Activated T-cell treated with anti-CD3 and anti-CD28 coated beads, Interleukin-2, amount 50 U/mL, for 24 hours (primary cell): ENCODE measurements around the gene WNT3.
"Not testable (repeated sequence)": the region's sequence is repeated elsewhere in the genome, so short reads cannot be mapped to it uniquely, and the experiment has no call there.

Experiments used
- DNase-seq: peaks from one replicate; pipeline ENCODE4 v3.0.0-alpha.2; 2020
- H3K27ac Mint-ChIP-seq: 2 replicates; pipeline ENCODE4 v1.8.0; 2020; ENCODE audit warnings: mild to moderate bottlenecking, mixed read lengths
- H3K27me3 Mint-ChIP-seq: 2 replicates; pipeline ENCODE4 v1.8.0; 2020; ENCODE audit warnings: mixed read lengths
- H3K36me3 Mint-ChIP-seq: 2 replicates; pipeline ENCODE4 v1.8.0; 2020; ENCODE audit warnings: low read depth, mixed read lengths
- H3K4me1 Mint-ChIP-seq: 2 replicates; pipeline ENCODE4 v1.8.0; 2020; ENCODE audit warnings: low read depth, mixed read lengths
- H3K4me3 Mint-ChIP-seq: 2 replicates; pipeline ENCODE4 v1.8.0; 2020; ENCODE audit warnings: mild to moderate bottlenecking, moderate library complexity, mixed read lengths
- H3K9me3 Mint-ChIP-seq: 2 replicates; pipeline ENCODE4 v1.8.0; 2020; ENCODE audit warnings: mixed read lengths

The WNT3 gene

GRCh38 chr17:46847204-46848191, 29.0 kb upstream of the WNT3 start:
- Mint-ChIP-seq H3K9me3 (peaks cover 10% of the 10 kb centered on the region), H3K27ac (no peak overlapping the region), H3K36me3 (peaks cover 3% of the 10 kb centered on the region), H3K4me1 (peaks cover 10% of the 10 kb centered on the region), H3K4me3 (no peak overlapping the region), H3K27me3 (peaks cover 77% of the 10 kb centered on the region)
- no peak for DNase-seq

DNA sequence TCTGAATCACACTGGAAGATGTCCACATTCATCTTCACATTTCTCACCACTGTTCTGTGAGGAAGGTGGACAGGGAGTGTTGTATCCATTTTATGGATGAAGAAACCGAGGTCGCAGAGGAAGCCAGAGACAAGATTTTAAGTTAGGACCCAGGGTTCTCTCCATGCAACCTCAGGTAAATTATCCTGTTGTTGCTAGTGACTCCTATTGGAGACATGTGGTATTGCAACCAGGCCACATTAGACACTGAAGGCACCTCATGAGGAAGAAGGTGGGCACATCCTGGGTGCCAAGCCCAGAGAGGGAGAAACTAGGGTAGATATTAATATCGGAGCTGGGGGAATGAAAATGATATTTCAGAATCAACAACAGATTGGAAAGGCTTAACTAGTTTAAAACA, 24.3 kb upstream of the WNT3 start:
- H3K9me3 Mint-ChIP-seq: peaks cover 10% of the 10 kb centered on the region
- H3K4me1 Mint-ChIP-seq: peaks cover 3% of the 10 kb centered on the region
- DNase-seq: no peak
- no peak overlapping the region for H3K4me3 Mint-ChIP-seq
- H3K36me3 Mint-ChIP-seq: peaks cover 3% of the 10 kb centered on the region
- no peak overlapping the region for H3K27ac Mint-ChIP-seq
- peaks cover 66% of the 10 kb centered on the region for H3K27me3 Mint-ChIP-seq

- Mint-ChIP-seq H3K9me3 (peaks cover 10% of the 10 kb centered on the region), H3K4me1 (peaks cover 3% of the 10 kb centered on the region), H3K27me3 (peaks cover 63% of the 10 kb centered on the region), H3K36me3 (peaks cover 3% of the 10 kb centered on the region), H3K4me3 (no peak overlapping the region), H3K27ac (no peak overlapping the region)
- peak; percentile 55 for DNase-seq
Measured at GRCh38 chr17:46841561-46842379, 23.3 kb upstream of the WNT3 start.

DNA sequence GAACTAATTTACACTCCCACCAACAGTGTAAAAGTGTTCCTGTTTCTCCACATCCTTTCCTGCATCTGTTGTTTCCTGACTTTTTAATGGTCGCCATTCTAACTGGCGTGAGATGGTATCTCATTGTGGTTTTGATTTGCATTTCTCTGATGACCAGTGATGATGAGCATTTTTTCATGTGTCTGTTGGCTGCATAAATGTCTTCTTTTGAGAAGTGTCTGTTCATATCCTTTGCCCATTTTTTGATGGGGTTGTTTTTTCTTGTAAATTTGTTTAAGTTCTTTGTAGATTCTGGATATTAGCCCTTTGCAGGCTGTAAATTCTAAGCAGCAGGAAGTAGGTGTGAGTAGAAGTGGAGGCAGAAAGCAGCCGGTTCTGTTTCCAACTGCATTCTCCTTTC, 22.1 kb upstream of the WNT3 start:
- not testable (repeated sequence) for DNase-seq, H3K36me3 Mint-ChIP-seq, H3K4me3 Mint-ChIP-seq, H3K27ac Mint-ChIP-seq
- H3K9me3 Mint-ChIP-seq: peaks cover 10% of the 10 kb centered on the region
- H3K27me3 Mint-ChIP-seq: peaks cover 60% of the 10 kb centered on the region
- H3K4me1 Mint-ChIP-seq: peaks cover 11% of the 10 kb centered on the region

DNA sequence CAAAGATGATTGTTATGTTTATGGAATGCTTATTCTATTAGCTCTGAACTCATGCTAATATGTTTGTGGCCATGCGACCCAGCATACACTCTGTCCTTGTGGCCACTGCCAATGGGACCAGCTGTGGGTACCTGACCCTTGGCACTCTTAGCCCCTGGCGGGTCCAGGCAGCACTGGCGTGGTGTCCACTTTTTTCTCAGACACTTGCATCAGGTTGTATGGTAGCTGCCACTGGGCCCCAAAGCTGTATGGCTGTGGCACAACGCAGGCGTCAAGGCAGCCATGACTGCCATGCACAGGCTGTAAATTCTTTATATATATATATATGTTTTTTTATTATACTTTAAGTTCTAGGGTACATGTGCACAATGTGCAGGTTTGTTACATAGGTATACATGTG, 20.7 kb upstream of the WNT3 start:
- Mint-ChIP-seq H3K36me3 (peaks cover 3% of the 10 kb centered on the region), H3K4me3 (no peak overlapping the region), H3K27ac (no peak overlapping the region), H3K4me1 (peaks cover 11% of the 10 kb centered on the region), H3K9me3 (peaks cover 10% of the 10 kb centered on the region), H3K27me3 (peaks cover 54% of the 10 kb centered on the region)
- no peak for DNase-seq

- Mint-ChIP-seq H3K36me3 (no peaks in the 10 kb centered on the region), H3K4me1 (peaks cover 11% of the 10 kb centered on the region), H3K9me3 (peaks cover under 1% of the 10 kb centered on the region), H3K27me3 (peaks cover 45% of the 10 kb centered on the region), H3K27ac (no peak overlapping the region), H3K4me3 (no peak overlapping the region)
- no peak for DNase-seq
Measured at GRCh38 chr17:46837521-46837920, 19.0 kb upstream of the WNT3 start.

- Mint-ChIP-seq H3K4me1 (peaks cover 11% of the 10 kb centered on the region), H3K9me3 (no peaks in the 10 kb centered on the region), H3K36me3 (no peaks in the 10 kb centered on the region), H3K27ac (no peak overlapping the region), H3K27me3 (peaks cover 40% of the 10 kb centered on the region), H3K4me3 (no peak overlapping the region)
- no peak for DNase-seq
Measured at GRCh38 chr17:46836500-46836899, 18.0 kb upstream of the WNT3 start.

- H3K9me3 Mint-ChIP-seq: no peaks in the 10 kb centered on the region
Measured at GRCh38 chr17:46834846-46835245, 16.4 kb upstream of the WNT3 start.

GRCh38 chr17:46833840-46834208, 15.3 kb upstream of the WNT3 start:
- Mint-ChIP-seq H3K4me3 (no peak overlapping the region), H3K36me3 (no peaks in the 10 kb centered on the region), H3K4me1 (peaks cover 8% of the 10 kb centered on the region), H3K27ac (no peak overlapping the region), H3K9me3 (no peaks in the 10 kb centered on the region), H3K27me3 (peaks cover 30% of the 10 kb centered on the region)
- DNase-seq: no peak

More at GRCh38 chr17:46834846-46835245, 16.4 kb upstream of the WNT3 start:
- Mint-ChIP-seq H3K4me1 (peaks cover 8% of the 10 kb centered on the region), H3K4me3 (no peak overlapping the region), H3K27me3 (peaks cover 30% of the 10 kb centered on the region), H3K27ac (no peak overlapping the region), H3K36me3 (no peaks in the 10 kb centered on the region)
- DNase-seq: no peak

GRCh38 chr17:46832945-46833839, 14.7 kb upstream of the WNT3 start:
- no peaks in the 10 kb centered on the region for H3K9me3 Mint-ChIP-seq
- H3K36me3 Mint-ChIP-seq: no peaks in the 10 kb centered on the region
- H3K27ac Mint-ChIP-seq: no peak overlapping the region
- no peak for DNase-seq
- H3K4me1 Mint-ChIP-seq: peaks cover 8% of the 10 kb centered on the region
- peaks cover 33% of the 10 kb centered on the region for H3K27me3 Mint-ChIP-seq
- no peak overlapping the region for H3K4me3 Mint-ChIP-seq

DNA sequence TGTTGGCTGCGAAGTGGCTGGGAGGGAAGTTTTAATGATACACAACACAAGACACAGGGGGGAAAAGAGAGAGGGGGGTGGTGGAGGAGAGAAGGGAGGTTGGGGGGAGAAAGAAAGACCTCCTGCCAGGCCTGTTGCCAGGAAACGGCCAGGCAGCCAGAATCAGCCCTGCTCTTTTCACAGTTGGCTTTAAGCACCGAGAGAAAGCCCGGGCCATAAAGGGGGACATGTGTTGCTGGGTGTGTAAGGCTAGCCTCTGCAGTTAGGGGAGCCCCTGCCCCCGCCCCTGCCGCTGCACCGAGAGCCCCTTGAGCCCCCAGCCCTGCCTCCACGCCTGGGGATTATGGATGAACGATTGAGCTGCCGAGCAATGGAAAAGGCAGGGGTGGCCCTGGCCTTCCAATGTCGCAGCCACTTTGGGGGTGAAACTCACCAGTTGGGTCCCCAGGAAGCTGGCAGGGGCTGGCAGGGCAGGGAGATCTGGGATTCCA, 13.9 kb upstream of the WNT3 start:
- DNase-seq: no peak
- H3K36me3 Mint-ChIP-seq: no peaks in the 10 kb centered on the region

DNA sequence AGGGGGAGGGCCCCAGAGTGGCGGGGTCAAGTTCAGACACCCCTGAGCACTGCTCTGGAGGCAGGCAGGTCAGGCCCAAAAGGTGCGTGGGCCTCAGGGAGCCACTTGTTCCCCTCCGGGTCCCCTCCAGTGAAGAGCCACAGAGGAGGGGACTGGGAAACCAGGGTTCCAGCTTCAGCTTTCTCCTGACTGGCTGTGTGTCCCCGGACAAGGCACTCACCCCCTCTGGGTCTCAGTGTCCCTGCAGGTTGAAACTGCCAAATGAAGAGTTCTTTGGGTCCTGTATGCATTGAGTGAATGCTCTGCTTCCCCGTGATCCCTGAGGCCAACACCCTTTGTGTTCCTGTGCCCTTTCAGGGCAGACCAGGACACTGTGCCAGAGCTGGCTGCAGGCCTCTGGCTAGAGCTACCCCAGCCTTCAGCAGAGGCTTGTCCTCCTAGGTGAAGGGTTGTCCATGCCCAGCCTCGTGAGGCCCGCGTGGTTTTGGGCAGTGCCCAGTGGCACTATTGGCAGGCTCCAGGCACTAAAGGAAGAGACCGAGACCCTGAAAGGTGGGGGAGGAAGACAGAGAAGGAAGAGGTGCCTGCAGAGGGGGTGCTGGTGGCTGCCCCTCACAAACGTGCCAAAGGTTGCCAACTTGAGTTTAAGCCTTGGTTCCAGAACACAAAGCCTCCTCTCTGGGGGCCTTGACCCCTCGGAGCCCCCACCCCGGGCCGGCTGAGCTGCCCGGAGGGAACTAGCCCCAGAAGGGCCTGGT, 13.3 kb upstream of the WNT3 start:
- DNase-seq: no peak
- H3K4me1 Mint-ChIP-seq: peaks cover 8% of the 10 kb centered on the region
- H3K4me3 Mint-ChIP-seq: no peak overlapping the region
- H3K27ac Mint-ChIP-seq: no peak overlapping the region
- H3K9me3 Mint-ChIP-seq: no peaks in the 10 kb centered on the region
- H3K27me3 Mint-ChIP-seq: peaks cover 31% of the 10 kb centered on the region
- no peaks in the 10 kb centered on the region for H3K36me3 Mint-ChIP-seq

More for the DNA sequence above, 13.9 kb upstream of the WNT3 start:
- Mint-ChIP-seq H3K27me3 (peaks cover 29% of the 10 kb centered on the region), H3K27ac (no peak overlapping the region), H3K4me1 (peaks cover 8% of the 10 kb centered on the region), H3K9me3 (no peaks in the 10 kb centered on the region), H3K4me3 (no peak overlapping the region)

DNA sequence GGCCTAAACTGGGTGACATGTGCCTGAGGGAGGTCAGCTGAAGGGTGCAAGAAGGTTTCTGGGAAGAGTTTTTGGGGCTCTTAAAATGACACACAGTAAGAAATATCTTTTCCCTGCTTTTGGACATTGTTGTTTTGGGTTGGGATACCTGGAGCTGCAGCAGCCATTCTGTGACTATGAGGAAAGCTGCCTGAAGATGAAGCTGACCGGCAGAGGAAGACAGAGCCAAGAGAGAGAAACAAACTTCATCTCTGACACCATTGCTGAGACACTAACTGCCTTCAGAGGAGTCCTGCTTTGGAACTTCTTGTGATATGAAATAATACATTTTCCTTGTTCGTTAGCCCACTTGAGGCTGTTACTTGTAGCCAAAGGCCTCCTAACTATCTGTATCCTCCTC, 8.8 kb upstream of the WNT3 start:
- no peaks in the 10 kb centered on the region for H3K9me3 Mint-ChIP-seq
- H3K4me3 Mint-ChIP-seq: no peak overlapping the region

More for the DNA sequence above, 8.8 kb upstream of the WNT3 start:
- H3K27me3 Mint-ChIP-seq: peaks cover 41% of the 10 kb centered on the region
- DNase-seq: no peak
- no peaks in the 10 kb centered on the region for H3K36me3 Mint-ChIP-seq
- H3K4me1 Mint-ChIP-seq: no peaks in the 10 kb centered on the region
- H3K27ac Mint-ChIP-seq: no peak overlapping the region
